Central memory CD8-positive, alpha-beta T cell (primary cell): ENCODE data around the gene TNFRSF25.

Experiments
- ATAC-seq: fragments of 150-1000 bp; cut with Tn5 transposase; replicated peaks from 2 replicates; pipeline ENCODE4 v1.10.0; 2022; ENCODE audit warnings: mild to moderate bottlenecking, moderate FRiP score, moderate number of reproducible peaks; ENCODE audit not compliant: poor library complexity, severe bottlenecking; ENCODE audit errors: extremely low read depth
- DNase-seq, 2 donors: peaks; one replicate each; pipeline ENCODE4 v3.0.0; 2021; ENCODE audit warnings: low spot score in 2 of 2
- H3K27ac Mint-ChIP-seq: one replicate; pipeline ENCODE4 v1.8.0; 2022; ENCODE audit warnings: low read depth, mild to moderate bottlenecking, moderate library complexity, mixed read lengths
- H3K27me3 Mint-ChIP-seq: one replicate; pipeline ENCODE4 v1.8.0; 2022; ENCODE audit warnings: mixed read lengths
- H3K36me3 Mint-ChIP-seq: one replicate; pipeline ENCODE4 v1.8.0; 2022; ENCODE audit warnings: mild to moderate bottlenecking, moderate library complexity, mixed read lengths; ENCODE audit not compliant: insufficient read depth
- H3K4me1 Mint-ChIP-seq: one replicate; pipeline ENCODE4 v1.8.0; 2022; ENCODE audit warnings: mixed read lengths
- H3K4me3 Mint-ChIP-seq: one replicate; pipeline ENCODE4 v1.8.0; 2022; ENCODE audit warnings: mild to moderate bottlenecking, moderate library complexity, mixed read lengths
- H3K9me3 Mint-ChIP-seq: one replicate; pipeline ENCODE4 v1.8.0; 2022; ENCODE audit warnings: mixed read lengths

TNFRSF25 gene

DNA sequence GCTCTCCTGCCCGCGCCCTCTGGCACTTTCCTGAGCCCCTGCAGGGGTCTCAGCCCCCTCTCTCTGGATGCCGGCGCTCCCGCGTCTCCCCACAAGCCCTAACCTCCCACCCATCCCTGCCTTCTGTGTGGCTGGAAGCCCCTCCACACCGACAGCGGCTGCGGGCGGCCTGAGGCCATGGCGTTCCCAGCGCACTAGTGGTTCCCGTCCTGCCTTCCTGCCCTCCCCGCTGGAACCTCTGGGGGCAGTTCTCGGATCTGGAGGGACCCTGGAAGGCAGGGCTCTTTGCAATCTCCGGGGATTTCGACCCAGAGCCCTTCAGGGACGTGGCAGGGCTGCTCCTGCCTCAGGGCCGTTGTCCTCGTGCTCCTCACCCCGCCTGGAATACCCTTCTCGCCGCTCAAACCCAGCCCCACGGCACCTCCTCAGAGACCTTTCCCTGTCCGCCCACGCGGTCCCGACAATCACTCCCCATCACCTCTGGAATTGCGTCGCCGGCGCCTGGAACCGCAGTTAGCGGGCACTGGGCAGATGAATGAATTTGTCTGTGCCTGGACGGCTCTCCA is 41.9 kb downstream of the TNFRSF25 start:
- H3K27me3 Mint-ChIP-seq = peaks cover 76% of the 10 kb centered on the region

DNA sequence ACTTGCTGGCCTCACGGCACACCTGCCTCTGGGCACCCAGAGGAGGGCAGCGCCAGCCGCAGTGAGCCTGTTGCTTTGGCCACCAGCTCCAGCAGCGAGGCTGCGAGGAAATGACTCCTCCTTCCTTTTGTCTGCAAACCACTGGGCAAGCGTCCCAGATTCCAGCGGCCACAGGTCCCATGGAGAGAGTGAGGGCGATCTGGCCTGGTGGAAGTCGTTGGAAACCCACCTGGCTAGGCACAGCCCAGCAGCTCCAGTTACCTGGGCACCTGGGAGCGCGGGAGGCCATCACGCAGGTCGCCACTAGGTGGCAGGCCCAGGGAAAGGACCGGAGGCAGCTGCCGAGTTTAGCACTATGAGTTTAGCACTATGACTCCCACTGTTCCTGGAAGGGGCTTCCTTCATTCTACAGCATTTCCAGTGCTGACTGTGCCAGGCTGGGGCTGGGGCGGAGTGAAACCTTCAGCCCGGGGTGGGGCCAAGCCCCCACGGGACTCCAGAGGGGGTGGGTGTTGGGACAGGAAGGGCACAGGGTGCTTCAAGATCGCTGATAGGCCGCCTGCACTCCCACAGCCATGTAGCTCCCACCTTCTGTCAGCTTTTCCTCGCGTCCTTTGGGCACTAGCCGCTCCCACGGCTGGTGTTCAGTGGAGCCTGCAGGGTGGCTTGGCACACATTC is 42.5 kb downstream of the TNFRSF25 start:
- peaks cover 7% of the 10 kb centered on the region for H3K4me1 Mint-ChIP-seq
- H3K27ac Mint-ChIP-seq = no peak overlapping the region
- ATAC-seq = peak; percentile 67
- peak in 1 of 2 donors; percentile 51 for DNase-seq
- H3K4me3 Mint-ChIP-seq = peak overlapping the region; percentile 63
- H3K9me3 Mint-ChIP-seq = no peaks in the 10 kb centered on the region
- peaks cover 1% of the 10 kb centered on the region for H3K36me3 Mint-ChIP-seq
- H3K27me3 Mint-ChIP-seq = peaks cover 74% of the 10 kb centered on the region

More for the DNA sequence above, 41.9 kb downstream of the TNFRSF25 start:
- H3K27ac Mint-ChIP-seq = no peak overlapping the region
- no peaks in the 10 kb centered on the region for H3K9me3 Mint-ChIP-seq
- H3K36me3 Mint-ChIP-seq = peaks cover 1% of the 10 kb centered on the region
- H3K4me3 Mint-ChIP-seq = peak overlapping the region; percentile 63
- peaks cover 7% of the 10 kb centered on the region for H3K4me1 Mint-ChIP-seq
- no peak for DNase-seq
- no peak for ATAC-seq

DNA sequence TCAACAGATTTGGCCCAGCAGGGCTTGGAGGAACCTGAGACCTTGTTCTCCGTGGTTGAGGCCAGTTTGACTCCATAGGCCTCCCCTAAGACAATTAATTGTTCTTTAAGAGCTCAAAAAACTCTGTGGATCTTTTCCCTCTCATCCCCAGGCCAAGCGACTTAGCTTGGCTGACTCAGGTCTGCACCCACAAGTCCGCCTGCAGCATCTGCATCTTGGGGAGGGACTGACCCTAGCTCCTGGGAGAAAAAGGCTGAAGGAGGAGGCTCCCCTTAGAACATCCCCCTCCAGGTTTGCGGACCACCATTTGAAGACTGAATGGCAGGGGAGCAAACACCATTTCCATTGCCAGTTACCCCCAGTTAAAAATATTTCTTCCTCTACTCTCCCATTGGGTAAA is 44.7 kb downstream of the TNFRSF25 start:
- DNase-seq (no peak), ATAC-seq (no peak)
- peaks cover 7% of the 10 kb centered on the region for H3K4me1 Mint-ChIP-seq
- H3K27ac Mint-ChIP-seq = no peak overlapping the region
- no peaks in the 10 kb centered on the region for H3K9me3 Mint-ChIP-seq
- no peak overlapping the region for H3K4me3 Mint-ChIP-seq
- peaks cover 1% of the 10 kb centered on the region for H3K36me3 Mint-ChIP-seq
- peaks cover 73% of the 10 kb centered on the region for H3K27me3 Mint-ChIP-seq

DNA sequence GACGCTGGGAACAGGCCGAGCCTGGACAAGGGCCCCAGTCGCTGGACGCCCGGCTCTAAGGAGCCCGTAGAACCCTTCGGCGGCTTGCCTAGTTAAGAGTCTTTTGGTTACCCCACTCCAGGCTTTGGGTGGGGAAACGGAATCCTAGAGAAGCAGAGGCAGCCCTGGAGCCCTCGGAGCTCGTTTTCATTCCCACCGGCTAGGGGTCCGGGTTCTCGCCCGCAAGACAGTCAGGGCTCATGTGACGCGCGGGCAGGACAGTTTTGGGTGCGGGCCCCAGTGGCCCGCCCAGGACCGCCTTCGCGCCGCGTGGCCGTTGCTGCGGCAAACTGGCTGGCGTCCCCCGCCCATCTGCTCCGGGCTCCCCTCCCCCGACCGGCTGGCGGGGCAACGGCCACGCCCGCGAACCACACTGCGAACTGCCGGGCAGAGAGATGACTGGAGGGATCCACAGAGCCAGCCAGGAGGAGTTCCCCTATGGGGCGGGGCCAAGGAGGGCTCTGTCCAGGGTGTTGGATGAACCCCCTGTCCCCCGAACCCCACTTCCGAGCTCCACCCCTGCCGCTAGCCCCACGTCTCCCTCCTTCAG is 45.4 kb downstream of the TNFRSF25 start:
- peaks cover 73% of the 10 kb centered on the region for H3K27me3 Mint-ChIP-seq
- H3K36me3 Mint-ChIP-seq = peaks cover 1% of the 10 kb centered on the region
- peaks cover 7% of the 10 kb centered on the region for H3K4me1 Mint-ChIP-seq
- no peak for DNase-seq
- ATAC-seq = no peak
- no peaks in the 10 kb centered on the region for H3K9me3 Mint-ChIP-seq
- H3K4me3 Mint-ChIP-seq = peak overlapping the region; percentile 52
- no peak overlapping the region for H3K27ac Mint-ChIP-seq

GRCh38 chr1:6419804-6420453 is 46.0 kb downstream of the TNFRSF25 start, which contains the start of gene HES2:
Gene HES2 (minus strand): TSS chr1:6419919. CDS start chr1:6419820, 99 bp downstream.
- ATAC-seq (no peak), DNase-seq (no peak)
- Mint-ChIP-seq H3K4me1 (peaks cover 7% of the 10 kb centered on the region), H3K4me3 (peak within 1 kb of the TSS; percentile 52), H3K36me3 (peaks cover 1% of the 10 kb centered on the region), H3K27ac (no peak within 1 kb of the TSS), H3K27me3 (peaks cover 77% of the 10 kb centered on the region), H3K9me3 (no peaks in the 10 kb centered on the region)

DNA sequence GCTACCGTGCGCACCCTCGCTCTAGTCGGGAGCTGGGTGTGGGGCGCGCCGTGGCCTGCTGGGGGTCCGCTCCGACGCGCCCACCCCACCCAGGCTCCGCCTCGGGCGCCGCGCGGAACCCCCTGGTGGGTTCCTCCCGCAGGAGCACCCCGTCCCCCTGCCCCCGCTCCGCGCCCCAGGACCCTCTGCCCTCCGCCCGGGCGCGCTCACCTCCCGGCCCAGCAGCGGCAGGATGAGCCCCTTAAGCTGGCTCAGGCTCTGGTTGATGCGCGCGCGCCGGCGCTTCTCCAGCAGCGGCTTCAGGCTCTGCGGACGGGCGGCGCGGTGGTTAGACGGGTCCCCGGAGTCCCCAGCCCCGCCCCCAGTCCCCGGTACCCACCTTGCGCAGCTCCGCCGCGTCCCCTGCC is 46.6 kb downstream of the TNFRSF25 start:
- Mint-ChIP-seq H3K36me3 (peaks cover 1% of the 10 kb centered on the region), H3K4me3 (no peak overlapping the region), H3K27me3 (peaks cover 81% of the 10 kb centered on the region), H3K27ac (no peak overlapping the region), H3K4me1 (peaks cover 10% of the 10 kb centered on the region), H3K9me3 (no peaks in the 10 kb centered on the region)
- no peak for ATAC-seq
- DNase-seq = no peak

DNA sequence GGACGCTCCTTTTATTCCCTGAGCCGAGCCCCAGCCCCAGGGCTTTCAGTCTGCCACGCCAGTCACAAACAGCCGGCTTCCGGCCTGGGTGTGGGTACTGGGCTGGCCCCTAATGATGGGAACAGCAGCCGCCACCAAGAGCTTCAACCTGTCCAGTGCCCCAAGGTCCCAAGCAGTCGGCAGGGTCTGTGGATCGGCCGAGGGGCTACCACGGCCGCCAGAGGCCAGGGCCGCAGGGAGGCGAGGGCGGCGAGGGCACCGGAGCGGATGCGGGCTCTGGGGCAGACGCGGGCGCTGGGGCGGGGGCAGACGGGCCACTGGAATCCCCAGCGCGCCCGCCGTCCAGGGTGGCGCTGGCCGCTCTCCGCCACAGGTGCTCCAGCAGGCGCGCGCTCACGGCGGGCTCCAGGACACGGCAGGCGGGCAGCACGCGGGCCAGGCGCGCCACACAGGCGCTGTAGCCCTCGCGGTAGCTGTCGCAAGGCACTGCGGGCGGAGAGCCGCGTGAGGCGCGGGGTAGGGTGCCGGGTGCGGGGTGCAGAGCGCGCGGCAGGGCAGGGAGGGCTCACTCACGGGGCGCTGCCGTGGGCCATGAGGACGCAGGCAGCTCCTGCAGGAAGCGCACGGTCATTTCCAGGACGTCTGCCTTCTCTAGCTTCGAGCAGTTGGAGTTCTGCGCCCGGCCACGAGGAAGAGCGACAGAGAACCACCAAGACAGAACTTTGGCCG is 47.1 kb downstream of the TNFRSF25 start:
- no peak for ATAC-seq
- Mint-ChIP-seq H3K9me3 (no peaks in the 10 kb centered on the region), H3K27ac (no peak overlapping the region), H3K4me3 (no peak overlapping the region), H3K36me3 (peaks cover 1% of the 10 kb centered on the region), H3K4me1 (peaks cover 6% of the 10 kb centered on the region), H3K27me3 (peaks cover 81% of the 10 kb centered on the region)
- DNase-seq = no peak

- peaks cover 1% of the 10 kb centered on the region for H3K36me3 Mint-ChIP-seq
- H3K4me3 Mint-ChIP-seq = no peak overlapping the region
- peaks cover 5% of the 10 kb centered on the region for H3K4me1 Mint-ChIP-seq
- ATAC-seq (no peak), DNase-seq (no peak)
- H3K9me3 Mint-ChIP-seq = no peaks in the 10 kb centered on the region
- no peak overlapping the region for H3K27ac Mint-ChIP-seq
- peaks cover 81% of the 10 kb centered on the region for H3K27me3 Mint-ChIP-seq
Measured at GRCh38 chr1:6417961-6418667, 47.9 kb downstream of the TNFRSF25 start.

DNA sequence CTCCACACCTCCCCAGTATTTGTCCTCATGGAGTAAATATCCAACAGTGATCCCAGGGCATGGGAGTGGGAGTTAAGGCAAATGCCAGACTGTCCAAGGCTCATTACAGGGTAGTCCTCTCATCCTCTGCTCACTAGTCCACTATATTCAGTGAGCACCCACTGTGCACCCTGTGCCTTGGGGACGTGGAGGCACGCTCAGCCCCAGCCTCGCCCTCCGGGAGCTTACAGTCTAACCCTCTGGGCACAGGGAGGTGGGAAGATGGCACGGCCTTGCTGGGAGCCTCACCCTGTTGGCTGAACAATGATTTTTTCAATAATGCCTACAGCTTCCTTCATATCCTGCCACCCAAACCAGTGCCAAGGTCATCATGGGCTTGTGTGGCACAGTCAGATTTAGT is 49.1 kb downstream of the TNFRSF25 start:
- no peak overlapping the region for H3K4me3 Mint-ChIP-seq

DNA sequence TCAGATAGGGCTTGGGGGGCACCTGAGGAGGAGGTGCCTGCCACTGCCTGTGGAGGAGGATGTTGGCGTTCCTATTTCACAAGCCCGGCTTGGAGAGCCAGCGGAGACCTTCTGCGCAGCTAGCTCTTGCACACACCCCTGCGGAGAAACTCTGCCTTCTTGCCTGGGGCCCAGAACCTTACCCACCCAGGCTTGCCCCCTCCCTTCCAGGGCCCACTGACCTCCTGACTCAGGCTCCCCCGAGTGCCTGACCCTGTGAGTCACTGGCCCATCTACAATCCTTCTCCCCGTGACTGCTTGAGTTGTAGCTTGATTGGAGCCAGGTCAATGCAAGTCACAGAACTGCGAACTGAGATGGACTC is 49.7 kb downstream of the TNFRSF25 start:
- Mint-ChIP-seq H3K27me3 (peaks cover 71% of the 10 kb centered on the region), H3K4me1 (peaks cover 5% of the 10 kb centered on the region), H3K27ac (no peak overlapping the region), H3K9me3 (no peaks in the 10 kb centered on the region), H3K4me3 (no peak overlapping the region), H3K36me3 (peaks cover 1% of the 10 kb centered on the region)
- ATAC-seq (no peak), DNase-seq (no peak)

More for the DNA sequence above, 49.1 kb downstream of the TNFRSF25 start:
- no peak for DNase-seq
- peaks cover 1% of the 10 kb centered on the region for H3K36me3 Mint-ChIP-seq
- H3K27me3 Mint-ChIP-seq = peaks cover 77% of the 10 kb centered on the region
- peaks cover 5% of the 10 kb centered on the region for H3K4me1 Mint-ChIP-seq
- no peaks in the 10 kb centered on the region for H3K9me3 Mint-ChIP-seq
- no peak for ATAC-seq
- no peak overlapping the region for H3K27ac Mint-ChIP-seq

- no peak for ATAC-seq
- Mint-ChIP-seq H3K4me1 (peaks cover 5% of the 10 kb centered on the region), H3K4me3 (no peak overlapping the region), H3K36me3 (no peaks in the 10 kb centered on the region), H3K27ac (no peak overlapping the region), H3K9me3 (no peaks in the 10 kb centered on the region), H3K27me3 (peaks cover 69% of the 10 kb centered on the region)
- DNase-seq = no peak
Measured at GRCh38 chr1:6414881-6415626, 50.9 kb downstream of the TNFRSF25 start.
